ENCODE results near the gene MTX1.

DNA sequence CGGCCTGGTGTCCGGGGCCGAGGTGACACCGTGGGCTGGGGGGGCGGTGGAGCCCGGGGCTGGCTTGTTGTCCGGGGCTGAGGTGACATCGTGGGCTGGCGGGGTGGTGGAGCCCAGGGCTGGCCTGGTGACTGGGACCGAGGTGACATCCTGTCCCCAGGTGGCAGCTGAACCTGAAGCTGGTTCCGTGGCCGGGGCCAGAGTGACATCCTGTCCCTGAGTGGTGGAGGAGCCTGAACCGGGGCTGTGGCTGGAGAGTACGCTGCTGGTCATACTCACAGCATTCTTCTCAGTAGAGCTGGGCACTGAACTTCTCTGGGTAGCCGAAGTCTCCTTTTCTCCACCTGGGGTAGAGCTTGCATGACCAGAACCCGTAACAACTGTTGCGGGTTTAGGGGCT, 16.6 kb upstream of the MTX1 start:
- TF ChIP-seq, protein P1, sequence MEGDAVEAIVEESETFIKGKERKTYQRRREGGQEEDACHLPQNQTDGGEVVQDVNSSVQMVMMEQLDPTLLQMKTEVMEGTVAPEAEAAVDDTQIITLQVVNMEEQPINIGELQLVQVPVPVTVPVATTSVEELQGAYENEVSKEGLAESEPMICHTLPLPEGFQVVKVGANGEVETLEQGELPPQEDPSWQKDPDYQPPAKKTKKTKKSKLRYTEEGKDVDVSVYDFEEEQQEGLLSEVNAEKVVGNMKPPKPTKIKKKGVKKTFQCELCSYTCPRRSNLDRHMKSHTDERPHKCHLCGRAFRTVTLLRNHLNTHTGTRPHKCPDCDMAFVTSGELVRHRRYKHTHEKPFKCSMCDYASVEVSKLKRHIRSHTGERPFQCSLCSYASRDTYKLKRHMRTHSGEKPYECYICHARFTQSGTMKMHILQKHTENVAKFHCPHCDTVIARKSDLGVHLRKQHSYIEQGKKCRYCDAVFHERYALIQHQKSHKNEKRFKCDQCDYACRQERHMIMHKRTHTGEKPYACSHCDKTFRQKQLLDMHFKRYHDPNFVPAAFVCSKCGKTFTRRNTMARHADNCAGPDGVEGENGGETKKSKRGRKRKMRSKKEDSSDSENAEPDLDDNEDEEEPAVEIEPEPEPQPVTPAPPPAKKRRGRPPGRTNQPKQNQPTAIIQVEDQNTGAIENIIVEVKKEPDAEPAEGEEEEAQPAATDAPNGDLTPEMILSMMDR (IDR thresholded peaks at IDR 0.05) = no peak
- TF ChIP-seq POLR2A (IDR thresholded peaks at IDR 0.05) = no peak
